ENCODE data around the gene EPHB2.

EPHB2 gene

GRCh38 chr1:22801761-22802160, 91.1 kb downstream of the EPHB2 start (continued):
- TF ChIP-seq PRDM1 (tag by site-specific recombination; IDR thresholded peaks at IDR 0.05): no peak
- no peak for TF ChIP-seq MYNN (tag by site-specific recombination; IDR thresholded peaks at IDR 0.05; ENCODE audit: borderline replicate concordance)
- TF ChIP-seq KLF10 (tag by site-specific recombination; IDR thresholded peaks at IDR 0.05): no peak
- no peak for TF ChIP-seq ZSCAN30 (tag by site-specific recombination; IDR thresholded peaks at IDR 0.05)
- no peak for TF ChIP-seq BCL6B (tag by site-specific recombination; IDR thresholded peaks at IDR 0.05)
- no peak for TF ChIP-seq FEZF1 (tag by site-specific recombination; IDR thresholded peaks at IDR 0.05)

- Histone ChIP-seq H3K4me3 (ENCODE audit: low read depth, low read length) (no peak overlapping the region), H3K27ac (ENCODE audit: extremely low read depth, low read depth, low read length) (no peak overlapping the region), H3K9me3 (ENCODE audit: control insufficient read depth, insufficient read depth, low read depth, low read length) (no peaks in the 10 kb centered on the region), H3K4me1 (ENCODE audit: control insufficient read depth, insufficient read depth, low read length) (no peaks in the 10 kb centered on the region), H3K36me3 (ENCODE audit: control insufficient read depth in 2 of 2, insufficient read depth in 1 of 2, low read length in 2 of 2) (no peaks in the 10 kb centered on the region)
- TF ChIP-seq ZNF239 (tag by site-specific recombination; IDR thresholded peaks at IDR 0.05) (no peak), ZNF391 (tag by site-specific recombination; IDR thresholded peaks at IDR 0.05; ENCODE audit: borderline replicate concordance, low read depth) (no peak), ZBTB21 (tag by site-specific recombination; IDR thresholded peaks at IDR 0.05) (no peak), ZNF501 (tag by site-specific recombination; IDR thresholded peaks at IDR 0.05) (no peak), ZFHX2 (tag by site-specific recombination; conservative IDR thresholded peaks at IDR 0.05) (no peak), ZNF214 (tag by site-specific recombination; IDR thresholded peaks at IDR 0.05; ENCODE audit: borderline replicate concordance) (no peak), ZNF580 (tag by site-specific recombination; IDR thresholded peaks at IDR 0.05) (no peak), ZNF169 (tag by site-specific recombination; IDR thresholded peaks at IDR 0.05) (no peak), ZNF114 (tag by site-specific recombination; IDR thresholded peaks at IDR 0.05) (no peak), KLF7 (tag by site-specific recombination; IDR thresholded peaks at IDR 0.05; ENCODE audit: borderline replicate concordance) (no peak), PRDM10 (tag by site-specific recombination; IDR thresholded peaks at IDR 0.05) (no peak), ZNF18 (tag by site-specific recombination; IDR thresholded peaks at IDR 0.05) (no peak), ZNF785 (tag by site-specific recombination; IDR thresholded peaks at IDR 0.05) (no peak), KLF16 (tag by site-specific recombination; IDR thresholded peaks at IDR 0.05) (no peak), ZNF544 (tag by site-specific recombination; IDR thresholded peaks at IDR 0.05) (no peak), OVOL3 (tag by site-specific recombination; IDR thresholded peaks at IDR 0.05) (no peak), ZNF610 (tag by site-specific recombination; IDR thresholded peaks at IDR 0.05; ENCODE audit: borderline replicate concordance) (no peak), ZNF26 (tag by site-specific recombination; IDR thresholded peaks at IDR 0.05) (no peak), ZXDB (tag by site-specific recombination; IDR thresholded peaks at IDR 0.05) (no peak)
- ChIA-PET CTCF (interaction anchor here (0.7 kb wide), 1 partner anchor 100 kb away, joined by 3 read pairs; no protein-coding TSS in a partner anchor), POLR2A (no interaction called here)
Observed at GRCh38 chr1:22803833-22804232, 93.2 kb downstream of the EPHB2 start.

Measured in HEK293 (cell line).